Measurements from ENCODE around the gene GAD2.

GAD2 gene

DNA sequence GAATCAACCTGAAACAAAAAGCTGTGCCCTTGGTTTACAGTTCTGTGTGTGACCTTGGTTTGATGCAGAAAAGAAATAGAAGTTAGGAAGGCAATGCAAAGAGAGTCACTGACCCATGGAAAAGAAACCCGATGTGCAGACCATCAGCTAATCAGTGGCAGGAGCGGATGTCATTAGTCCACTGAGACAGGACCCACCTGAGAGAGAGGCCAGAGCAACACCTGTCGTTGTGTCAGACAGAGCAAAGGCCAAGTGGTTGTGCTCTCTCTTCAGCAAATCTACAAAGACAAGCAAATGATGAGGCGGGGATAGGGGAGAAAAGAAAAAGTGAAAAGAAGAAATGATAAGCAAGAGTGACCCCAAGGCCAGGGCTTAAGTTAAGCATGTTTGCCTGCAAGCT lies 8.7 kb downstream of the GAD2 start:
- no peak for DNase-seq

DNA sequence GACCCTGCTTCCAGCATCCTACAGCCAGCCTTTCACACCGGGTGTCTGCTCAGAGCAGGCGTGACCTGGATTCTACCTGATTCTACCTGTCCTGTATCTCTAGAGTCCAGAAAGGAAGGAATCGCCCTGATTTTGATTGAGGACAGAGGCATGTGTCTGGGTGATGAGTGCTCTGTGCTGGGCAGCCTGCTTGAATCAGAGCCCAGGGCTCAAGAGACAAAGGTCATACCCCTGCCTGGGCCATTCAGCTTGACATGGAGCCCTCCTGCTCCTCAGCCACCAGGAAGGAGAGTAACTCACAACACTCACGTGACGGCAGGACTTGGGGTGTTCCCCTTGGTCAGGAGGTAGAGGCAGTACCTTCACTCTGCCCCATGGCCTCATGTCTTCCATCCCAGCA lies 11.2 kb downstream of the GAD2 start:
- DNase-seq, result no peak

DNA sequence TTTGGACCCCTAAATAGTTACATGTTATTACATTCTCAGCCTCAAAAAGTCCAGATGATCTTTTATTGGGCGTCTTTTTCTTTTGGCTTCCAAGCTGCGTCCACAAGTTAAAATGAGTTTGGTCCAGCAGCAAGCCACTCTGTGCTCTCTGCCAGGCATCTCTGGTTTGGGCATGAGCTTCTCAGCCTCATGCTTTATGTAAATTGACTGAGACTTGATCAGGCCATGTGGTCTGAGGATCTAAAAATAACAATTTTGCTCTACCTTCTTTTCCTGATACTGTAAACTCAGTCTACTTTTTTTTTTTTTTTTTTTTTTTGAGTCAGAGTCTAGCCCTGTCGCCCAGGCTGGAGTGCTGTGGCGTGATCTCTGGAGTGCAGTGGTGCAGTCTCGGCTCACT lies 15.6 kb downstream of the GAD2 start:
- DNase-seq, result no peak

DNA sequence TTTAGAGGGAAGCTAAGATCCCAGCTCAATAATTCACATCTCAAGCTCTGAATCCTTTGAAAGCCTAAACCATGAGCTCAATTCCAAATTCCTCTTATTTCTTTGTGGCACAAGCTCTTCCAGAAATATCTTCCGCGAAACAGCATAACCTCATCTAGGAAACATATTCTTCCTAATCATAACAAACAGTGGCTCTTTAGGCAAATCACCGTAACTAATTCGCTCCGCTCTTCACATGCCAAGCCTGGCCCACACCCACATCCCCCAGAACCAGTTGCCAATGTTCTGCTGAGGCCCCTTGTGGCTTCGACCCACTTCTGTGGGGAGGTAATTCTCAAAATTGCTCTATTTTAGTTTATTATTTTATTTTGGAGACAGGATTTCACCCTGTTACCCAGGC lies 19.2 kb downstream of the GAD2 start:
- DNase-seq, result no peak

DNA sequence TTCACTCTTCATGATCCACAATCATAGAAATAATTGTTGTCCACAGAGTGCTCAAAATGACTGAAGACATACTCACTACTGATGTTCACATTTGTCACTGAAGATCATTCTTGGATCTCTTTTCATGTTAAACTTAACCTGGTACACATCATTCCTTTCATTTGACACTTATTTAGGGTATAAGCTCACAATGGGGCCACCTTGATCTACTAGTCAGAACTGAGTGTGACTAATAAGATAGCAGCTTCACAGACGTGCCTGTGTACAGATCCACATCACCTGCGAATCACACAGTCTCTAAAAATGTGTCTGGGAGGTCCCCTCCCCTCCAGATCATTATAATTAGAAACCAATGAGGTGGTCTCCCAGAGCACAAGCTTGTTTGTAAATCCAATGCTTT lies 21.8 kb downstream of the GAD2 start:
- DNase-seq, result no peak

DNA sequence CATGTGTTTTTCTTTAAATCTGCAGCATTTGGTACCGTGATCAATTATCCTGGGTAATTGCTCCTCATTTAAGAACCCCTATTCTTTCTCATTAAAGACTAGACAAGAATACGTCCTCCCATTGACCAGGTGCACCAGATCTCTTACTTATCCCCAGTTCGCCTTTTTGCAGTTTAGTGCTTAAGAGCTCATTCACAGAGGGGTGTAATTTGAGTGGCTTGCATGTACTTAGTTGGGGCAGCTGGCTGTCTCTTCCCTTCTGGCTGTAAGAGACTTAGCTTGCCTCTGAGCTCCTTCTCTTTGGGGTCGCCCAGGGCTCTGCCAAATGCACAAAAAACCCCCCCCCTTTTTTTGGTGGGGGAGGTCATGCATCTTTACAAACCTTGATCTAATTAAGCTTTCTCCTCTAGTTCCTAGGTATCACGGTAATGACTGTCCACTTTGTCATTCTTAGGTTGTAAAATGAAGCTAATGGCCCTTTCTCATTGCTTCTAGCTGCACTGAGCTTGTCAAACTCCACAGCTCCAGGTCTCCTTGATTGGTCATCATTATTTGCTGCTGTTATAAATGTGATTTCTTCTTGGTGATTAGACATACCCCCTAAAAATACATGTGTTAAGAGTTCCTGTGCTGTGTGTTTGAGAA lies 26.3 kb downstream of the GAD2 start:
- DNase-seq, result no peak

DNA sequence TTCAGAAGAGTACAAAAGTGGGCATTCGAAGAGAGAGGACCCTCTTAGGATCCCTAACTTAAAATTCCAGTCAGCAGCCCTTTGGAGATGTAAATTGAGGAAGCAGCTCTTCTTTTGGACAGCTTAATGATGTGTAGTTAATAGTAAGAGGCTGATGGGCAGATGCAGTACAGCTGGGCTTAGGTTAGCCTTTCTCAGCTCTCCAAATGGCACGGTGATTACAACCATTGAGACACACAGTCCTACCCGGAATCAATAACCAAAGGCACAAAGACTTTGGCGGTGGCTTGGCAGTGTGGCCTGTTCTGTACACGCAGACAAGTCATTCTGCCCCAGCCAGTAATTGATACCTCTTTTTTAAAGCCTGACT lies 26.8 kb downstream of the GAD2 start:
- DNase-seq, result no peak

DNA sequence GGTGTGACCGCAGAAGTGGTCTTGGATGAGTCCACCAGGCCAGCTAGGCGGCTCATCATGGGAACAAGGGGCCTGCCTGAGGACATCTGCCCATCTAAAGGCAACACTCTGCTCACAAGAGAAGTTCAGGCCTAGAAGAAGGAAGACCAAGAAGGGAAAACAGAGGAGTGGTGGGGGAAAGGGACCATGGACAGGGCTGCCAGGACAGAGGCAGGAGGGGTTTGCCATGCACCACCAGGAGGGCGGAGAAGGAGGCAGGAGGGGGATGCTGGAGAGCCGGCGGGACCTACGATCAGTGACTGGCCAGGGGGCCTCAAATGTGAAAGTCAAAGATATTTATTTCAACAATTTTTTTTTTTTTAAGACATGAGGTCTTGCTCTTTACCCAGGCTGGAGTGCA lies 33.1 kb downstream of the GAD2 start:
- DNase-seq, result no peak

DNA sequence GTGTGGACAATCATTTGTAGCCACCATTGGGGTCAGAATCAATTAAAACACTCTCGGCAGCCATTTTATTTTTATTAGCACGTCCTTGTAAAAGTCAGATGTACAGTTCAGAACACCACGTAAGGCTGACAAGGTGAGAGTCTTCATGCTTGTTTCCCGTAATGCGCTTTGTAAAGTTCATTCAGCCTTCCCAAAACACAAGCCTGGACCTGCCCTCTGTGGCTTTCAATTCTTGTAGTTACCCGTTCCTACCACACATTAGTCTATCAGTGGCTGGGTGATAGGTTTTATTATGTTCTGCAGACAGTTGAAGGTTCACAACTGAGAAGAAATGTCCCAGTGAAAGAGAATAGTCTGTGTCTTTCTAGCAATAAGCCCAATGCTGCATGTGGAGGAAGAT lies 35.4 kb downstream of the GAD2 start:
- DNase-seq, result no peak

DNA sequence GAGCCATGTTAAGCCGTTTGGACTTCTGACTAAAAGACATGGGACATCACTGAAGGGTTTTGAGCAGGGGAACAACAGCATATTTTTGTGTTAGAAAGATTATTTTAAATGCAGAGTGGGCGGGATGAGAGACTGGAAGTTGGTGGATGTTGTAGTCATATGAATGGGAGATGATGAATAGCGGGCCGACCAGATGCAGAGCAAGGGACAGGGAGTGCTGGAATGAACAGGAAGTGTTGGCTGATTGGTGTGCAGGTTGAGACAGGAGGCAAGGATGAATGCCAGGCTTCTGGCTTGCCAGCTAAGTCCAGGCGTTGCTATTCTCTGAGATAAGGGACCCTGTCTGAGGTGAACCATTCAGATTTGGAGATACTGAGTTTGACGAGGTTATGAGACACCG lies 38.0 kb downstream of the GAD2 start:
- no peak for DNase-seq

DNA sequence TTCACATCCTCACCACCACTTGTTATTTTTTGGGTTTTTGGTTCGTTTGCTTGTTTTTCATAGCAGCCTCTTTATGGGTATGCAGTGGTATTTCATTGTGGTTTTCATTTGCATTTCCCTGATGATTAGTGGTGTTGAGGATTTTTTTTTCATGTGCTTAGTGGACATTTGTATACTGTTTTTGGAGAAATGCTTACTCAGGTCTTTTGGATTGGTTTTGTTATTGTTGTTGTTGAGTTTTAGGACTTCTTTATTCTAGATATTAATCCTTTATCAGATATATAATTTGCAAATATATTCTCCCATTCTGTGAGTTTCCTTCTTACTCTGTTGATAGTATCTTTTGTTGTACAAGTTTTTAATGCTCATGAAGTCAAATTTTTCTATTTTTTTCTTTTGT lies 42.8 kb downstream of the GAD2 start:
- no peak for DNase-seq

DNA sequence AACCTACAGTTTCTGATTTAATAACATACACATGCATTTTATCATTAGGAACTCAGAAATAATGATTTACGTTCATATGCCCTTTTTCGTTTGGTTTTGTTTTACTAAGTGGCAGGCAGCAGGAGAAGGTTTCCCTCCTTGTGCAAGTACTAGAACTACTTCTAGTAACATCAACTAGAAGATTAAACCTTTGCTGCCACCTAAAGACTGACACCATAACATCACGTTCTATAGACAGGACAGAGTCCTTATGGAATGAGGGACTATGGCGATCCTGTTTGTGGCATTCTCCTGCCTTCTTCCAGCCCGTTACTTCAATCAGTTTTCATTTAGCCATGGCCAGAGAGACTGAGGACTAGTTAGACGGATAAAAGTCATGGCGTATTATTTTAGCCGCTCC lies 53.2 kb downstream of the GAD2 start:
- no peak for DNase-seq

DNA sequence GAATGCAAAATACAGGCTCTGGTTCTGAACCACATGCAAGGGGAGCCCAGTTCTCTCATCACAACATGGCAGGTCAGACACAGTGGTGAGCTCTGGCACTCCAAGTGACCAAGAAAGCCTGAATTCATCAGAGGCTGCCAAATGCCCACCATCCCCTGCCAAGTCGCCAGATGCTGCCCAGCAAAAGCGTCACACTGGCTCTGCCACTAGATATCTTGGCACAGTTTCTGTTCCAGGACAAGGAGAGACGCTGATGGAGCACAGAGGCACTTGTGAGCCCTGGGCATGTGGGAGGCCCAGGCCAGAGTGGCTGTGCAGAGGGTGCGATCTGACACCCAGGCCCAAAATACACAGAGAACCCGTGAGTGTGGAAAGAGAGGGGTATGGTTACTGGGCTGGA lies 57.8 kb downstream of the GAD2 start:
- no peak for DNase-seq

DNA sequence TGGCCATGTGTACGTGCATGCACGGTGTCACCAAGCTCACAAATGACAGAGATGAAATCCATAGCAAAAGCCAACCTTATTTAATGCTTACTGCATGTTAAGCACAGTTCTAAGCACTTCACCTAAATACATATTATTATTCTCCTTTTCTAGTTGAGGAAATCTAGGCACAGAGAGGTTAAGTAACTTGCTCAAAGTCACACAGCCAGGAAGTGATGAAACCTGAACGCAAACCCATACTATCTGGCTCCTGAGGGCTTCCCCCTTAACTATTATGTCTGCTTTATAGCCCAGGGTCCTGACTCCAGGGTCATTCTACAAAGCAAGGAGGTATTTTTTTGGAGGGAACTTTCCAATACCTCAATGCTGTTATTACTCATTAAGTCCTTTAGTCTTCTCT lies 61.7 kb downstream of the GAD2 start:
- no peak for DNase-seq

DNA sequence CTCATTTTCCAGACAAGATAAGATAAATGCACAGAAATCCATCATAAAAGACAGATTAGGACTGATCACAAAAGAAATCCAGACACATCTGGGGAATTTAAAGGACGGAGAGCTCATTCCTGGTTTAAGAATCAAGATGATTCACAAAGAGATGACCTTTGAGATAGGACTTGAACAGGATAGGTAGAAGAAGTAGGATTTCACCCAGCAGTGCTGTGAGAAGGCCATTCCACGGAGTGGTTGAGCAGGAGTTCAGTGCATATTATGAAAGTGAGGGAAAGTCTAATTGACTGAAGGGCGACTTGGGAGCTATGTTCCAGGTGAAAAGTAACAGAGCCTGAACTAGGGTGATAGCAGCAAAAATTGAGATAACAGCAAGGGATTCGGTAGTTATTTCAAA lies 73.7 kb downstream of the GAD2 start:
- no peak for DNase-seq

DNA sequence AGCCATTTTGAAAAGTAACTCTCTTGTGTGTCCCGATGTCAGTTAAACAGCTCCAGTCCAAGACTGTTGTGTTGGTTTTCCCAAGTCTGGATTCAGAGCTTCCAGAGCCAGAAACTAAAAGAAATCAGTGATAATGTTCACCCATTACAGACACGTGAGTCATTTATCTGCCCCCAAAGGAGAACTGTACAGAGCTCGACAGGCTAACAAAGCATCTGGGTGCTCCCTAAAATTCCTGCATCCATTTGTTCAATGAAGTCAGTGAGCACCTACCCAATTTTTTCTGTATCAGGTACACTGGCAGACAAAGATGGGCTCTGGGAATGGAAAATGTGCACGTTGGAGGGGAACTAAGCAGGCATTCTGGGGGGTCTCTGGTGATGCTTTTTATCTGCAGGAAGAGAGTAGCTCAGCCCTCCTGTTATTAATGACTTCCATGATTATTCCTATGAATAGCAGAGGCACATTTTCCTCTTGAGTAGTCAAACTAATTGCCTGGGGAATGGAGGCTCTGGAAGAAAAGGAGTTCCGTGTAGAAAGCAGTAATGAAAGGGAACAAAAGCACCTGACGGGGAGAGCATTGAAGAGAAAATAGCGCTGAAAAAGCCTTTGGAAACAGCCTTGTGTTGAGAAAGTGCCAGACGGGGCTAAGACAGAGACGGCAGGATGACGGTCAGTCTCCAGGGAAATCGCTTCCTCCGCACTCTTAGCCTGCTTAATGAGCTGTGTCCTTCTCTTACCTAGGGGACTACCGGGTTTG lies 75.3 kb downstream of the GAD2 start:
- DNase-seq, result no peak

DNA sequence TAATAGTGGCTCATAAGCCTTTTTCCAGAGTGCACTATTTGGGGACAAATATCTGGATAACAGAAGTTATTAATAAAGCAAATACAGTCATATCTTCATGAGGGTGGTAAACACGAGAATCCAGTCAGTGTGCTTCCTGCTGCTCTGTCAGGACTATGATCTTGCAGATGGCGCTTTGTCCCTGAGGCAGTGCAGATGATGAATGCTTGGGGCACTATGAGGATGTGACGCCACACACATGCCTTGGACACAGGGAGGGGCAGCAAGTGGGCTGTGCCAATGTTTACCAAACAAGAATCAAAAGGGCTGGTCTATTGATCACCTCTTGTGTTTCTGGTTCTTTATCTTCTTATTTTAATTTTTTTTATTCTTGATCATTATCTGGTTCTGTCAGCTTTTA lies 79.8 kb downstream of the GAD2 start:
- DNase-seq, result no peak

DNA sequence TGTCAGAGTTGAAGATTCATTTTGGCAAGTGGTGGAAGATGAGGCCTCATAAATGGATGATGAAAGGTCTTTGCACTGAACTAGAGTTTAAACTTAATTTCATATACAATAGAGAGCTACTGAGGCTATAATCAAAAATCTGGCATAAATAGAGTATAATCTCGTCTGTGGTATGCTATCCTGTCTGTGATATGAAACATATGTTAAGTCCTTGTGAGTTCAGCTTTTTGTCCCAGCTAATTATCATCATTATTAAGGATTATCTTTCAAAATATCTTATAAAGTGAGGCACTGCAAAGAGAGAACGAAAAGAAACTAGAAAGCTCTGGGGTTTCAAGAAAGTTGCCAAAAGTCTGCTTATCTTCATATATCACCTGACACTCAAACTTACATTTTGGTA lies 83.4 kb downstream of the GAD2 start:
- DNase-seq, result no peak

DNA sequence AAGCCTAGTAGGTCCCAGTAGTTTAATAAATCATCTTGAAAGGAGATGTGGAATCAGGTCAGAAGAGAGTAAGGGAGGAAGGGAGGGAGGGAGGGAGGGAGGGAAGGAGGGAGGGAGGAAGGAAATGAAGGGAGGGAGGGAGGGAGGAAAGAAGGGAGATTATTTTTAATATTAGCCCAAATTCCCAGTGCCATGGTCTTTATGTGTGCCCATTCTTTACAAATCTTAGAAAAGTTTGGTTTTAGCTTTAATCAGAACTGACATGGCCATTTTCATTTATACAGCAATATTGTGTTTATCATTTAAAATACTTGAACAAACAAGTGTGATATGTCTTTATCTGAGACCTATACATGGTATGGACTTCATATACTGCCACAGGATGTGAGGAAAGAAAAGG lies 86.8 kb downstream of the GAD2 start:
- no peak for DNase-seq

DNA sequence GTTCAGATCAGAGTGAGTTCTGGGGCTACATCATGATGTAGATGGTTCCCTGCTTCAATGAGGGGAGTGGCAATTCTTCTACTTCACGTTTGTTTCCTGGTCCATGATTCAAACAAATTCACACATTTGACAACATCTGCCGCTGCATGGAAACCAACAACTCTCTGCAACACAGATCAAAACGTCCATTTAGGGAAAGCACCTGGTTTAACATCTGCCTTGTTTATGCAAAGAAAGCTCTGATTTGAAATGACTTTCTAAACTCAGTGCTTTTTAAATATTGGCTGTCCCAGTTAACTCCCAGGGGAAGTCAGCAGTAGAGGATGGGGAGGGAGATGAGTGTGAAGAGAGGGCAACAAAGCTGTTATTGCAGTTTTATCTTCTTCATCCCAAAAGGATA lies 93.8 kb downstream of the GAD2 start:
- DNase-seq, result no peak

DNA sequence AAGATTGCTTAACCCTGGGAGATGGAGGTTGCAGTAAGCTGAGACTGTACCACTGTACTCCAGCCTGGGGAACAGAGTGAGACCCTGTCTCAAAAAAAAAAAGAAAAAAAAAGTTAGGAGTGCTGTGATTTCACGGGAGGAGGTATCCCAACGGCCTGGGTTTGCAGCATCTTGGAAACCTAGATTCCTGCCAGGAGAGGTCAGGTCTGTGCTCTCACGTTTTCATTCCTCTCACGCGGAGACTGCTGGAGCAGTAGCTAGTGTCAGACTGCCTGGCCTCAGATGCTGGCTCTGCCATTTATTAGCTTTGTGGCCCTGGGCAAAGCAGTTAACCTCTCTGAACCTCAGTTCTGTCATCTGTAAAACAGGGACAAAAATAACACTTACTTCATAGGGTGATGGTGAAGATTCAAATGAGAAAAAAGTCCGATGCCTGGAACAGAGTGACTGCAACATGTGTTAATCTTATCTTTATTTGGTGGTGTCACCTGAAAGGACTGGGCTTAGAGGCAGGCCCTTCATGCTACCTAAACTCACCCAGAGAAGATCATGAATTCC lies 94.9 kb downstream of the GAD2 start:
- no peak for DNase-seq

DNA sequence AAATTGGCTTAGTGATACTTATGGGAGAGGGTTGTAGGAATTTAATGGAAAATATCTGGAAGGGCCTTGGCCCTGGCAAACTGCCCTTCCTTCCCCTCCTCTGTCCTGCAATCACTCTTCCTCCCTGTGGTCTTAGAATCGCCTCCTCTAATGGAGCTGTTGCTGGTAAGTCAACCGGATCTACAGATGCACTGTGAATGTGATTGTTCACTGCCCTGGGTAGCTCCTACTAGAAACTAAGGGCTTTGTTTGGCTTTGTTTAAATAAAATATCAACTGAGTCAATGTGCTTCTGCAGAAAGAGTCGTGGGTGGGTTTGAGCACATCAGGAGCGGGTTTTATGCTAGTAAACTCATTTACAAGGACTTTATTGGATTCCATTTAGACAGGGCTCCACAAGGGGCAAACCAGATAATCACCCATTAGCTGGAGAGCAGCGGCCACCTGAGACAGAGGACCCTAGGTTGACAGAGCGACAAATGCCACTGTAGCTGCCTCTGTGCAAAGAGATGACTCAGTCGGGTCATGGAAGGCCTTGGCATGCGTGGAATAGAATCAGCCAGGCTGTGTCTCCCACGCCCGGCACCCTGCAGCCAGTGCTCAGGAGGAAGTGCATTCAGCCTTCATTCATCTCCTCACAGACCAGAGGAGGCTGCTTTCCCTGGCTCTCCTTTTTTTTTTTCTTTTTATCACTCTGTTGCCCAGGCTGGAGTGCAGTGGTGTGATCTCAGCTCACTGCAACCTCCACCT lies 97.9 kb downstream of the GAD2 start:
- no peak for DNase-seq

DNA sequence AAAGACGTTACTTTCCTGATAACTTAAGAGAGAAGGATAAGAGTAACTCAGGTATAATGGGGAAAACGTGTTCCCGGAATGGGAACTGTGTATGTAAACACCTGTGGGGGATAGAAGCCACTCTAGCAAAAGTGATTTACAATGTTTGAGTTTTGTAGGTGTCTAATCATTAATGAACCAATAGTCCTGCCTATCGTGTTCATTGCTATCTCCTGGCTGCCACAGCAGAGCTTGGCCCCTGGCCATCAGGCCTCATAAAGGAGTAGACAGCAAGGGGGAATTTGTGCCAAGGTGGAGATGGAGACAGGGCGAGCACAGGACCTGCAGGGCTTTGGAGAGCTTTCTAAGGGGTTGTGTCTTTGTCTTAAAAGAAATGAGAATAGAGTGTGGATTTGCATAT lies 102.1 kb downstream of the GAD2 start:
- no peak for DNase-seq

DNA sequence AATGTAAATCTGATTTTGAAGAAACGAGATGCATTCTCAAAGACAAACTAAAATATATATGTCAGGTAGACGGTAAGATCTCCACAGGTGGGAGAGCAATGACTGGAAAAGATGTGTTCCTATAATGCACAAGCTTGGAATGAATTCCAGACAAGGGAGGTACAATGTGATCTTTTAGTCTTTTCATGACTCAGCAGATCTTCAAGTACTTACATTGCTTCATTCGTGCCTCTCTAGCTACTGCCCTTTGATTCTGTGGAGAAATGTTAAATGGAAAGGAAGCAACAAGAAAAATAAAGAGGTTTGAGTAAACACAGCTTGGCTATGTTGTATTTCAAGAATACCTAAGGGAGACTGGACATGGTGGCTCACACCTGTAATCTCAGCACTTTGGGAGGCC lies 106.6 kb downstream of the GAD2 start:
- DNase-seq, result no peak
